Skeletal muscle tissue (tissue), 4 donors: ENCODE results near the gene VAPB. TPM values are rescaled to one million over a fixed set of nuclear protein-coding genes. Genes with fewer than 3 reads are reported as not detected.
"Not testable (repeated sequence)": the region's sequence is repeated elsewhere in the genome, so short reads cannot be mapped to it uniquely, and the experiment has no call there.

Source experiments
- H3K27ac ChIP-seq: one replicate; pipeline ENCODE4 v1.7.0; 2013; ENCODE audit warnings: mild to moderate bottlenecking, low read depth, low read length, inconsistent platforms
- H3K27me3 ChIP-seq, 3 donors: one replicate each; pipeline ENCODE4 v1.7.0; 2013; ENCODE audit warnings: low read length in 3 of 3; ENCODE audit not compliant: control insufficient read depth in 3 of 3, insufficient read depth in 3 of 3
- H3K36me3 ChIP-seq, 3 donors: one replicate each; pipeline ENCODE4 v1.7.0; 2013; ENCODE audit warnings: low read length in 3 of 3; ENCODE audit not compliant: control insufficient read depth in 3 of 3, insufficient read depth in 3 of 3
- H3K4me1 ChIP-seq, 3 donors: one replicate each; pipeline ENCODE4 v1.7.0; 2013; ENCODE audit warnings: low read length in 3 of 3, mild to moderate bottlenecking in 3 of 3; ENCODE audit not compliant: control insufficient read depth in 3 of 3, insufficient read depth in 3 of 3
- H3K4me3 ChIP-seq, 3 donors: one replicate each; pipeline ENCODE4 v1.7.0; 2013; ENCODE audit warnings: low read length in 3 of 3
- H3K9ac ChIP-seq, 3 donors: one replicate each; pipeline ENCODE4 v1.7.0; 2013; ENCODE audit warnings: low read length in 3 of 3, mild to moderate bottlenecking in 3 of 3, moderate library complexity in 2 of 3, low read depth in 1 of 3
- H3K9me3 ChIP-seq, 3 donors: one replicate each; pipeline ENCODE4 v1.7.0; 2013; ENCODE audit warnings: low read length in 3 of 3; ENCODE audit not compliant: control insufficient read depth in 3 of 3
- total RNA-seq: library from RNA; depleted of rRNA; stranded (reverse); fragments of >200 nt; gene quantifications from one replicate; pipeline ENCODE4 v1.2.3, GENCODE V29; 2014
- donor health status: Osteomylitis.

VAPB gene
- total RNA-seq, 1 donor from 2014 or later, result 19.8 TPM

GRCh38 chr20:58361481-58362205 is 27.4 kb upstream of the VAPB start:
- peaks cover 2 to 25% (median 22%) of the 10 kb centered on the region in 3 donors for H3K36me3 ChIP-seq

GRCh38 chr20:58362206-58362516 is 26.9 kb upstream of the VAPB start:
- H3K4me3 ChIP-seq, result no peak overlapping the region
- H3K27ac ChIP-seq, result no peak overlapping the region
- H3K9ac ChIP-seq, result no peak overlapping the region
- H3K9me3 ChIP-seq, result no peaks in the 10 kb centered on the region
- no peaks in the 10 kb centered on the region for H3K4me1 ChIP-seq
- peaks cover 2 to 23% (median 22%) of the 10 kb centered on the region in 3 donors for H3K36me3 ChIP-seq
- no peaks in the 10 kb centered on the region for H3K27me3 ChIP-seq

More at GRCh38 chr20:58361481-58362205, 27.4 kb upstream of the VAPB start:
- Histone ChIP-seq H3K4me1 (no peaks in the 10 kb centered on the region), H3K9me3 (no peaks in the 10 kb centered on the region), H3K4me3 (no peak overlapping the region), H3K27ac (no peak overlapping the region), H3K9ac (no peak overlapping the region), H3K27me3 (no peaks in the 10 kb centered on the region)

- Histone ChIP-seq H3K4me3 (no peak overlapping the region), H3K9ac (no peak overlapping the region), H3K27ac (no peak overlapping the region), H3K4me1 (no peaks in the 10 kb centered on the region), H3K36me3 (peaks cover 5 to 23% (median 19%) of the 10 kb centered on the region in 3 donors), H3K27me3 (no peaks in the 10 kb centered on the region), H3K9me3 (no peaks in the 10 kb centered on the region)
Measured at GRCh38 chr20:58362970-58363369, 26.1 kb upstream of the VAPB start.

GRCh38 chr20:58366866-58367265 is 22.2 kb upstream of the VAPB start:
- Histone ChIP-seq H3K9me3 (no peaks in the 10 kb centered on the region), H3K27ac (no peak overlapping the region), H3K4me3 (no peak overlapping the region), H3K9ac (no peak overlapping the region), H3K4me1 (no peaks in the 10 kb centered on the region), H3K36me3 (peaks cover under 1 to 7% (median 3%) of the 10 kb centered on the region in 3 donors), H3K27me3 (no peaks in the 10 kb centered on the region)

GRCh38 chr20:58372806-58373205 is 16.2 kb upstream of the VAPB start:
- H3K36me3 ChIP-seq, result peaks cover 0 to 3% (median 0%) of the 10 kb centered on the region in 3 donors
- H3K9me3 ChIP-seq, result no peaks in the 10 kb centered on the region
- H3K27ac ChIP-seq, result no peak overlapping the region
- peaks cover 0 to under 1% (median 0%) of the 10 kb centered on the region in 3 donors for H3K27me3 ChIP-seq
- no peak overlapping the region for H3K4me3 ChIP-seq
- no peaks in the 10 kb centered on the region for H3K4me1 ChIP-seq
- H3K9ac ChIP-seq, result no peak overlapping the region

- H3K9ac ChIP-seq, H3K27ac ChIP-seq, H3K4me1 ChIP-seq, H3K36me3 ChIP-seq, H3K4me3 ChIP-seq, H3K9me3 ChIP-seq, H3K27me3 ChIP-seq: not testable (repeated sequence)
Measured at GRCh38 chr20:58373296-58373695, 15.7 kb upstream of the VAPB start.

GRCh38 chr20:58374027-58374850 is 14.8 kb upstream of the VAPB start:
- H3K9ac ChIP-seq, result no peak overlapping the region
- no peaks in the 10 kb centered on the region for H3K9me3 ChIP-seq
- H3K27ac ChIP-seq, result no peak overlapping the region
- H3K27me3 ChIP-seq, result peaks cover 0 to 4% (median 0%) of the 10 kb centered on the region in 3 donors
- no peak overlapping the region for H3K4me3 ChIP-seq
- H3K36me3 ChIP-seq, result no peaks in the 10 kb centered on the region
- H3K4me1 ChIP-seq, result no peaks in the 10 kb centered on the region

- peaks cover 0 to 4% (median 0%) of the 10 kb centered on the region in 3 donors for H3K27me3 ChIP-seq
- H3K9me3 ChIP-seq, result no peaks in the 10 kb centered on the region
- H3K4me3 ChIP-seq, result no peak overlapping the region
- H3K4me1 ChIP-seq, result no peaks in the 10 kb centered on the region
- H3K36me3 ChIP-seq, result no peaks in the 10 kb centered on the region
- H3K27ac ChIP-seq, result no peak overlapping the region
- no peak overlapping the region for H3K9ac ChIP-seq
Measured at GRCh38 chr20:58374906-58375758, 13.9 kb upstream of the VAPB start.

- H3K9ac ChIP-seq, result no peak overlapping the region
- no peaks in the 10 kb centered on the region for H3K4me1 ChIP-seq
- H3K27ac ChIP-seq, result no peak overlapping the region
- H3K36me3 ChIP-seq, result no peaks in the 10 kb centered on the region
- peaks cover 0 to 9% (median 0%) of the 10 kb centered on the region in 3 donors for H3K27me3 ChIP-seq
- H3K9me3 ChIP-seq, result no peaks in the 10 kb centered on the region
- no peak overlapping the region for H3K4me3 ChIP-seq
Measured at GRCh38 chr20:58375759-58376352, 13.2 kb upstream of the VAPB start.
